Activated naive CD8-positive, alpha-beta T cell treated with anti-CD3 and anti-CD28 coated beads, Interleukin-2, amount 10 ng/mL, durations not matched to agents 7 days and 5 days (primary cell): ENCODE data around the gene UBASH3A. TPM values are rescaled to one million over a fixed set of nuclear protein-coding genes. Genes with fewer than 3 reads are reported as not detected.

Source experiments
- ATAC-seq: fragments of 150-1000 bp; cut with Tn5 transposase; one replicate; pipeline ENCODE4 v1.10.0; 2021; ENCODE audit warnings: low read depth, moderate library complexity
- POLR2A ChIA-PET: fragments of 350-600 bp; sonication (Branson Sonifier 250); formaldehyde crosslinking; loops from one replicate; lab custom pipeline; 2021; ENCODE audit warnings: antibody characterized with exemption; lab: Charles Lee
- DNase-seq: peaks from one replicate; pipeline ENCODE4 v3.0.0; 2021
- H3K27ac Mint-ChIP-seq: one replicate; pipeline ENCODE4 v1.8.0; 2022; ENCODE audit warnings: mild to moderate bottlenecking, mixed read lengths
- H3K27me3 Mint-ChIP-seq: one replicate; pipeline ENCODE4 v1.8.0; 2022; ENCODE audit warnings: mild to moderate bottlenecking, moderate library complexity, mixed read lengths
- H3K36me3 Mint-ChIP-seq: one replicate; pipeline ENCODE4 v1.8.0; 2021; ENCODE audit warnings: mild to moderate bottlenecking, mixed read lengths
- H3K4me1 Mint-ChIP-seq: one replicate; pipeline ENCODE4 v1.8.0; 2021; ENCODE audit warnings: mixed read lengths
- H3K4me3 Mint-ChIP-seq: one replicate; pipeline ENCODE4 v1.8.0; 2022; ENCODE audit warnings: mild to moderate bottlenecking, moderate library complexity, mixed read lengths
- H3K9me3 Mint-ChIP-seq: one replicate; pipeline ENCODE4 v1.8.0; 2021; ENCODE audit warnings: mixed read lengths
- total RNA-seq, 2 experiments: library from RNA; stranded (reverse); gene quantifications; one replicate each; pipeline ENCODE4 v1.2.3, GENCODE V29; 2021

Gene UBASH3A
- total RNA-seq, 2 experiments from 2014 or later = 77.8 to 80.2 TPM

- Mint-ChIP-seq H3K4me1 (peaks cover 56% of the 10 kb centered on the region), H3K9me3 (no peaks in the 10 kb centered on the region), H3K36me3 (peaks cover 44% of the 10 kb centered on the region), H3K27me3 (no peaks in the 10 kb centered on the region), H3K4me3 (no peak overlapping the region), H3K27ac (no peak overlapping the region)
- DNase-seq (no peak), ATAC-seq (no peak)
- POLR2A ChIA-PET = interaction anchor here (0.9 to 1.0 kb wide), 2 partner anchors 12 to 16 kb away, joined by 3 read pairs; no protein-coding TSS in a partner anchor
Measured at GRCh38 chr21:42411197-42411869, 7.6 kb downstream of the UBASH3A start.

GRCh38 chr21:42411891-42412635 lies 8.4 kb downstream of the UBASH3A start:
- no peak for ATAC-seq
- H3K27ac Mint-ChIP-seq = no peak overlapping the region
- POLR2A ChIA-PET = interaction anchor here (0.9 to 1.2 kb wide), 3 partner anchors 11 to 15 kb away, joined by 3 read pairs; no protein-coding TSS in a partner anchor
- no peak for DNase-seq
- H3K9me3 Mint-ChIP-seq = no peaks in the 10 kb centered on the region
- no peak overlapping the region for H3K4me3 Mint-ChIP-seq
- peaks cover 43% of the 10 kb centered on the region for H3K36me3 Mint-ChIP-seq
- H3K4me1 Mint-ChIP-seq = peaks cover 55% of the 10 kb centered on the region
- no peaks in the 10 kb centered on the region for H3K27me3 Mint-ChIP-seq

GRCh38 chr21:42412636-42412933 lies 8.9 kb downstream of the UBASH3A start:
- H3K4me3 Mint-ChIP-seq = no peak overlapping the region
- DNase-seq (no peak), ATAC-seq (no peak)
- H3K27ac Mint-ChIP-seq = peak overlapping the region; percentile 4
- peaks cover 54% of the 10 kb centered on the region for H3K4me1 Mint-ChIP-seq
- H3K36me3 Mint-ChIP-seq = peaks cover 46% of the 10 kb centered on the region
- peaks cover 2% of the 10 kb centered on the region for H3K9me3 Mint-ChIP-seq
- H3K27me3 Mint-ChIP-seq = no peaks in the 10 kb centered on the region
- POLR2A ChIA-PET = interaction anchor here (1.2 kb wide), 1 partner anchor 12 kb away, joined by 3 read pairs; no protein-coding TSS in a partner anchor

DNA sequence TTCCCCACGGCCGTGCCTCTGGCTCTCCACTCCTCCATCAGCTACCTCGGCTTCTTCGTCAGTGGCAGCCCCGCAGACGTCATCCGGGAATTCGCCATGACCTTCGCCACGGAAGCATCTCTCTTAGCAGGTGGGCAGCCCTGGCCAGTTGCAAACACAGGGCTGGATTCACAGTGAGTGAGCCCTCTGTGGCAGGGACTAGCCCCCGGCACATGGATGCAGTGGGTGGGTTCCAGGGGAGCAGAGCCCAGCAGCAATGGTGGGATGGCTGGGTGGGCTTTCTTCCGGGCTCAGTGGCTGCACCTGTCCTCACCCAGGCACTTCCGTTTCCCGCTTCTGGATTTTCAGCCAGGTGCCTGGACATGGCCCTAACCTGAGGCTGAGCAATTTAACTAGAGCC lies 9.4 kb downstream of the UBASH3A start:
- Mint-ChIP-seq H3K27me3 (no peaks in the 10 kb centered on the region), H3K4me3 (no peak overlapping the region), H3K9me3 (peaks cover 2% of the 10 kb centered on the region), H3K4me1 (peaks cover 50% of the 10 kb centered on the region), H3K27ac (peak overlapping the region; percentile 95), H3K36me3 (peaks cover 45% of the 10 kb centered on the region)
- no peak for ATAC-seq
- POLR2A ChIA-PET = interaction anchor here (1.1 to 1.8 kb wide), 3 partner anchors 9 to 12 kb away, joined by 3 to 11 read pairs (median 3); partner anchors contain the start of gene UBASH3A
- DNase-seq = no peak

GRCh38 chr21:42413500-42413899 lies 9.8 kb downstream of the UBASH3A start:
- Mint-ChIP-seq H3K36me3 (peaks cover 48% of the 10 kb centered on the region), H3K4me3 (no peak overlapping the region), H3K27me3 (no peaks in the 10 kb centered on the region), H3K27ac (peak overlapping the region; percentile 95), H3K4me1 (peaks cover 47% of the 10 kb centered on the region), H3K9me3 (peaks cover 2% of the 10 kb centered on the region)
- no peak for ATAC-seq
- no peak for DNase-seq
- POLR2A ChIA-PET = interaction anchor here (1.1 to 1.8 kb wide), 3 partner anchors 9 to 11 kb away, joined by 3 to 11 read pairs (median 3); partner anchors contain the start of gene UBASH3A

DNA sequence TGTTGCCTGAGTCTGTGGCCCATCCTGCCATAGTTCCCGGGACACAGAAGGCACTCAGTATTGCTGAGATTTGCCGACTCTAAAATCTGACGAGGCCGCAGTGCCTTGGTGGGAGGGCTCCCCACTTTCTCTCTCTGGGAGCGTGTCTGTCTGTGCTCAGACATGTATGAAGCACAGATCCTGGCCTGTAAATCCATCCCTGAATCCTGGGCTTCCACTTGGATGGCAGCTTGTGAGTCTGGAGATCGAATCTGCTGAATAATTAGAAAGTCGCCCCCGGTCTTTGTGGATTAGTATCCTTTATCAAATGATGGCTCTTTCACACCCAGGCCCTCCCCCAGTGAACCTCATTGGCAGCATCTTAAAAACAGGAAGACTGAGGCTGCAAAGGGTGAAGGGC lies 10.4 kb downstream of the UBASH3A start:
- H3K27ac Mint-ChIP-seq = peak overlapping the region; percentile 95
- peaks cover 53% of the 10 kb centered on the region for H3K36me3 Mint-ChIP-seq
- no peak for ATAC-seq
- no peak for DNase-seq
- POLR2A ChIA-PET = interaction anchor here (1.1 to 1.8 kb wide), 2 partner anchors 9 to 10 kb away, joined by 3 to 11 read pairs; partner anchors contain the start of gene UBASH3A
- H3K4me3 Mint-ChIP-seq = peak overlapping the region; percentile 78
- H3K9me3 Mint-ChIP-seq = peaks cover 2% of the 10 kb centered on the region
- H3K27me3 Mint-ChIP-seq = no peaks in the 10 kb centered on the region
- peaks cover 46% of the 10 kb centered on the region for H3K4me1 Mint-ChIP-seq

DNA sequence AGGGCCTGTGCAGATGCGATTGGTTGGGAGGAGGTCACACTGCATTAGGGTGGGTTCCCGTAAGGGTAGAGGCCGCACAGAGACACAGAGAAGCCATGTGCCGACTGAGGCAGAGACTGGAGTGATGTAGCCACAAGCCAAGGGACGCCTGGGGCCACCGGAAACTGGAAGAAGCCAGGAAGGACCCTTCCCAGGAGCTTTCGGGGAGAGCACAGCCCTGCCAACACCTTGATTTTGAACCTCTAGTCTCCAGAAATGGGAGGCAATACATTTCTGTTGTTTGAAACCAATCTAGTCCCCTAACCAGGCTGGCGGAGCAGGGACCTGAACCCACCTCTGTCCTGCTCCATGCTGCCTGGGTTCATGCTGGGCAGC lies 10.8 kb downstream of the UBASH3A start:
- Mint-ChIP-seq H3K27ac (peak overlapping the region; percentile 95), H3K27me3 (no peaks in the 10 kb centered on the region), H3K36me3 (peaks cover 54% of the 10 kb centered on the region), H3K4me1 (peaks cover 47% of the 10 kb centered on the region), H3K9me3 (peaks cover 6% of the 10 kb centered on the region), H3K4me3 (peak overlapping the region; percentile 78)
- no peak for DNase-seq
- no peak for ATAC-seq
- POLR2A ChIA-PET = interaction anchor here (1.4 to 12.9 kb wide), 3 partner anchors 10 kb away, joined by 6 to 182 read pairs (median 11); partner anchors contain the start of gene UBASH3A

GRCh38 chr21:42414928-42415769 lies 11.4 kb downstream of the UBASH3A start:
- Mint-ChIP-seq H3K36me3 (peaks cover 55% of the 10 kb centered on the region), H3K4me3 (peak overlapping the region; percentile 78), H3K27me3 (no peaks in the 10 kb centered on the region), H3K4me1 (peaks cover 50% of the 10 kb centered on the region), H3K27ac (peak overlapping the region; percentile 95), H3K9me3 (peaks cover 8% of the 10 kb centered on the region)
- DNase-seq (peak; percentile 76), ATAC-seq (peak; percentile 78)
- POLR2A ChIA-PET = interaction anchor here (1.2 to 12.9 kb wide), 4 partner anchors 10 to 22 kb away, joined by 3 to 182 read pairs (median 4); partner anchors contain the start of gene UBASH3A

- Mint-ChIP-seq H3K27me3 (no peaks in the 10 kb centered on the region), H3K9me3 (peaks cover 8% of the 10 kb centered on the region), H3K36me3 (peaks cover 75% of the 10 kb centered on the region), H3K4me1 (peaks cover 67% of the 10 kb centered on the region), H3K4me3 (peak overlapping the region; percentile 14), H3K27ac (peak overlapping the region; percentile 46)
- ATAC-seq (no peak), DNase-seq (no peak)
- POLR2A ChIA-PET = interaction anchor here (0.6 to 12.9 kb wide), 3 partner anchors 8 to 118 kb away, joined by 3 to 182 read pairs (median 4); partner anchors contain the start of gene UBASH3A
Measured at GRCh38 chr21:42417533-42417932, 13.8 kb downstream of the UBASH3A start.

DNA sequence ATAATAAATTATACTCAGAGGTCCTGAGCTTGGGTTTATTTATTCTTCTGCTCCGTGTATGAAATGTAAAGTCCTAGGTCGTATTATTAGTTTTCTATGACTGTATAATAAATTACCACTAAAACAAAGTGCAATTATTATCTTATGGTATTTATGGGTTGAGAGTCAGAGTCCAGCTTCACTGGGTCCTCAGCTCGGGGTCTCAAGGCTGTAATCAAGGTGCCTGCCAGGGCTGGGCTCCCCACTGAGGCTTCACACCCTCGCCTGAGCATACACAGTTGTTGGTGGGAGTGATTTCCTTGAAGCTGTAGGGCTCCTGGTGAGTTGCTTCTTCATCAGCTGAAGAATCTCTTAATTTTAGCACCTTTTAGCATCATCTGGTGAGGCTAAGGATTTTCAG lies 15.2 kb downstream of the UBASH3A start:
- ATAC-seq (no peak), DNase-seq (no peak)
- peaks cover 76% of the 10 kb centered on the region for H3K4me1 Mint-ChIP-seq
- POLR2A ChIA-PET = interaction anchor here (12.9 kb wide), 1 partner anchor 15 kb away, joined by 182 read pairs; the partner anchor contains the start of gene UBASH3A
- H3K9me3 Mint-ChIP-seq = peaks cover 8% of the 10 kb centered on the region
- no peak overlapping the region for H3K4me3 Mint-ChIP-seq
- H3K27me3 Mint-ChIP-seq = no peaks in the 10 kb centered on the region
- peaks cover 82% of the 10 kb centered on the region for H3K36me3 Mint-ChIP-seq
- H3K27ac Mint-ChIP-seq = no peak overlapping the region

- peaks cover 78% of the 10 kb centered on the region for H3K36me3 Mint-ChIP-seq
- H3K9me3 Mint-ChIP-seq = peaks cover 8% of the 10 kb centered on the region
- no peaks in the 10 kb centered on the region for H3K27me3 Mint-ChIP-seq
- ATAC-seq (no peak), DNase-seq (no peak)
- H3K27ac Mint-ChIP-seq = no peak overlapping the region
- no peak overlapping the region for H3K4me3 Mint-ChIP-seq
- H3K4me1 Mint-ChIP-seq = peaks cover 76% of the 10 kb centered on the region
- POLR2A ChIA-PET = interaction anchor here (1.8 to 12.9 kb wide), 2 partner anchors 16 to 38 kb away, joined by 3 to 182 read pairs; partner anchors contain the start of gene UBASH3A
Measured at GRCh38 chr21:42419845-42420244, 16.1 kb downstream of the UBASH3A start.

DNA sequence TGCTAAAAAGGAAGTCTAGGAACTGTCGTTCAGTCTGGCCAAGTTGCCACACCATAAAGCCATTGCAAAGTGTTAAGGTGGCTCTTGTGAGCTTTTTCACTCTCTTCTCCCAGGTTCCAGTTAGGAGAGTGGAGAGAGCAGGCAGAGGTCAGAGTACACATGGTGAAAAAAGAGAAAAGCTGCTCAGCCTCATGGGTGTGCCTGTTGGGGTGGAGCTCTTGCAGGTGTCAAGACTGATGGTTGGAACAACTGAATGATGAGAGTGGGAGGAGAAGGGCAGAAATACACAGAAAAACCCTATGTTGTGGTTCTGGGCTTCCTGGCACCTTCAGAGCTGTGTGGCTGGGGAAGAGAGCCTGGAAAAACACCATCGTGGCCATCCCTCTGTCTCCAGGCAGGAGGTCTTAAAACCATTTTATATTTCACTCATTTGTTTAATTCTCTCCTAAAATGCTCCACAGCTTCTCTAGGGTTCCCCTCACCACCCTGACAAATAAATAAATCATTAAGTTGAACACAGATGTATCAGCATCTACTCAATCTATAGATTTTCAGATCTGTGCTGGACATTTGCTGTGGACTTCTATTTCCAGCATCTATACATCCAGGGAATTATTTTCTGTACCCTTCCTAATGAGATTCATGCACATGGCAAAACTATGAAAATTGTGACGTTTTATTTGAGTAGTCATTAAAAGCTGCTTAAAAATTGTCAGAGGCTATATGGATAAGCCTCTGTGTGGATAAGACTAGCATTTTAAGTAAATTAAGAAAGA lies 17.5 kb downstream of the UBASH3A start:
- Mint-ChIP-seq H3K27ac (peak overlapping the region; percentile 77), H3K27me3 (no peaks in the 10 kb centered on the region), H3K4me3 (peak overlapping the region; percentile 54), H3K36me3 (peaks cover 72% of the 10 kb centered on the region), H3K4me1 (peaks cover 74% of the 10 kb centered on the region), H3K9me3 (peaks cover 8% of the 10 kb centered on the region)
- DNase-seq (no peak), ATAC-seq (peak; percentile 15)
- POLR2A ChIA-PET = interaction anchor here (0.7 to 12.9 kb wide), 7 partner anchors 12 to 59 kb away, joined by 3 to 182 read pairs (median 3); partner anchors contain the start of gene UBASH3A
